Measurements from ENCODE around the gene NFATC1.
"Not testable (repeated sequence)": the region's sequence is repeated elsewhere in the genome, so short reads cannot be mapped to it uniquely, and the experiment has no call there.

The NFATC1 gene

GRCh38 chr18:79479116-79479760 lies 83.5 kb downstream of the NFATC1 start:
- H3K27me3 ChIP-seq = peaks cover 0 to 15% (median 0%) of the 10 kb centered on the region in 11 experiments; a peak in 6 of 22 replicates
- peak overlapping the region in 1 of 11 experiments; percentile 0; a peak in 1 of 22 replicates for H3K9ac ChIP-seq
- H3K4me3 ChIP-seq = no peak overlapping the region
- peaks cover 0 to 46% (median 3%) of the 10 kb centered on the region in 11 experiments; a peak in 8 of 22 replicates for H4K20me1 ChIP-seq
- peak overlapping the region in 1 of 11 experiments; percentile 25; a peak in 1 of 22 replicates for H3K27ac ChIP-seq
- peaks cover 5 to 77% (median 61%) of the 10 kb centered on the region in 10 experiments for H3K4me1 ChIP-seq
- no peaks in the 10 kb centered on the region for H3K9me3 ChIP-seq (replicated peaks in 1 of 11)
- peak overlapping the region in 9 of 11 experiments; percentile 15 to 88 (median 73); a peak in 17 of 22 replicates for H3K4me2 ChIP-seq
- no peaks in the 10 kb centered on the region; a peak in 1 of 22 replicates for H3K36me3 ChIP-seq
- no peak for TF ChIP-seq Cebpa-rat (IDR thresholded peaks at IDR 0.05)

GRCh38 chr18:79479761-79480161 lies 84.0 kb downstream of the NFATC1 start:
- Histone ChIP-seq H3K27ac (peak overlapping the region in 1 of 11 experiments; percentile 25; a peak in 1 of 22 replicates), H3K4me1 (peaks cover 10 to 82% (median 66%) of the 10 kb centered on the region in 10 experiments), H3K9me3 (replicated peaks in 1 of 11) (no peaks in the 10 kb centered on the region), H3K27me3 (peaks cover 0 to 20% (median 0%) of the 10 kb centered on the region in 11 experiments; a peak in 7 of 22 replicates), H3K4me2 (peak overlapping the region in 9 of 11 experiments; percentile 10 to 88 (median 69); a peak in 14 of 22 replicates), H3K4me3 (no peak overlapping the region), H3K9ac (peak overlapping the region in 1 of 11 experiments; percentile 0; a peak in 1 of 22 replicates), H3K36me3 (no peaks in the 10 kb centered on the region; a peak in 1 of 22 replicates), H4K20me1 (peaks cover 0 to 52% (median 3%) of the 10 kb centered on the region in 11 experiments; a peak in 9 of 22 replicates)
- no peak for TF ChIP-seq Cebpa-rat (IDR thresholded peaks at IDR 0.05)

GRCh38 chr18:79480171-79481045 lies 84.7 kb downstream of the NFATC1 start:
- no peaks in the 10 kb centered on the region for H3K9me3 ChIP-seq (replicated peaks in 1 of 11)
- H3K27me3 ChIP-seq = peaks cover 0 to 26% (median 0%) of the 10 kb centered on the region in 11 experiments; a peak in 7 of 22 replicates
- H4K20me1 ChIP-seq = peaks cover 0 to 56% (median 3%) of the 10 kb centered on the region in 11 experiments; a peak in 9 of 22 replicates
- peak overlapping the region in 7 of 11 experiments; percentile 14 to 88 (median 73); a peak in 13 of 22 replicates for H3K4me2 ChIP-seq
- peak overlapping the region in 1 of 11 experiments; percentile 25; a peak in 2 of 22 replicates for H3K27ac ChIP-seq
- H3K36me3 ChIP-seq = no peaks in the 10 kb centered on the region
- H3K4me1 ChIP-seq = peaks cover 16 to 88% (median 72%) of the 10 kb centered on the region in 10 experiments
- TF ChIP-seq Cebpa-rat (IDR thresholded peaks at IDR 0.05) = no peak
- H3K4me3 ChIP-seq = no peak overlapping the region
- 0 out of 22 replicates have a peak overlapping the region, but pooled peaks of 1 of the 11 experiments have one; percentile 24 for H3K9ac ChIP-seq

- Histone ChIP-seq H4K20me1 (peaks cover 0 to 60% (median 3%) of the 10 kb centered on the region in 11 experiments; a peak in 9 of 22 replicates), H3K9me3 (replicated peaks in 1 of 11) (no peaks in the 10 kb centered on the region), H3K27ac (no peak overlapping the region; a peak in 3 of 22 replicates), H3K4me2 (peak overlapping the region in 2 of 11 experiments; percentile 1 to 20; a peak in 2 of 22 replicates), H3K27me3 (peaks cover 0 to 34% (median 0%) of the 10 kb centered on the region in 11 experiments; a peak in 7 of 22 replicates), H3K36me3 (peaks cover 0 to 2% (median 0%) of the 10 kb centered on the region in 11 experiments; a peak in 8 of 22 replicates), H3K4me3 (no peak overlapping the region), H3K4me1 (peaks cover 22 to 91% (median 76%) of the 10 kb centered on the region in 10 experiments), H3K9ac (0 out of 22 replicates have a peak overlapping the region, but pooled peaks of 1 of the 11 experiments have one; percentile 24)
- no peak for TF ChIP-seq Cebpa-rat (IDR thresholded peaks at IDR 0.05)
Measured at GRCh38 chr18:79481046-79481790, 85.5 kb downstream of the NFATC1 start.

- Histone ChIP-seq H3K36me3 (peaks cover 0 to 22% (median 9%) of the 10 kb centered on the region in 11 experiments; a peak in 13 of 22 replicates), H3K4me1 (peaks cover 22 to 91% (median 76%) of the 10 kb centered on the region in 10 experiments), H3K27me3 (peaks cover 0 to 36% (median 0%) of the 10 kb centered on the region in 11 experiments; a peak in 7 of 22 replicates), H4K20me1 (peaks cover 0 to 67% (median 11%) of the 10 kb centered on the region in 11 experiments; a peak in 9 of 22 replicates), H3K27ac (peak overlapping the region in 7 of 11 experiments; percentile 75 to 93 (median 84); a peak in 7 of 22 replicates), H3K9ac (peak overlapping the region in 4 of 11 experiments; percentile 76 to 81 (median 77); a peak in 4 of 22 replicates), H3K4me2 (peak overlapping the region; percentile 71 to 100 (median 98); a peak in 19 of 22 replicates)
- not testable (repeated sequence) for H3K4me3 ChIP-seq; H3K9me3 ChIP-seq (replicated peaks in 1 of 11)
Measured at GRCh38 chr18:79483393-79483792, 87.7 kb downstream of the NFATC1 start.

GRCh38 chr18:79483971-79484491 lies 88.3 kb downstream of the NFATC1 start:
- peak overlapping the region in 7 of 11 experiments; percentile 75 to 93 (median 84); a peak in 14 of 22 replicates for H3K27ac ChIP-seq
- H3K4me3 ChIP-seq = peak overlapping the region in 2 of 10 experiments; percentile 24 to 48; a peak in 2 of 20 replicates
- H4K20me1 ChIP-seq = peaks cover 0 to 66% (median 12%) of the 10 kb centered on the region in 11 experiments; a peak in 10 of 22 replicates
- no peak for TF ChIP-seq Cebpa-rat (IDR thresholded peaks at IDR 0.05)
- H3K9me3 ChIP-seq (replicated peaks in 1 of 11) = no peaks in the 10 kb centered on the region
- H3K9ac ChIP-seq = peak overlapping the region in 6 of 11 experiments; percentile 61 to 81 (median 76); a peak in 10 of 22 replicates
- H3K4me2 ChIP-seq = peak overlapping the region; percentile 71 to 100 (median 98)
- peaks cover 0 to 22% (median 9%) of the 10 kb centered on the region in 11 experiments; a peak in 13 of 22 replicates for H3K36me3 ChIP-seq
- peaks cover 0 to 36% (median 0%) of the 10 kb centered on the region in 11 experiments; a peak in 7 of 22 replicates for H3K27me3 ChIP-seq
- H3K4me1 ChIP-seq = peaks cover 22 to 91% (median 76%) of the 10 kb centered on the region in 10 experiments

All from BLaER1 treated with 17β-estradiol and CSF1 and Interleukin-3, amounts not matched to agents 10 nM and 100 nM (cell line).